Kidney epithelial cell (primary cell): Measurements from ENCODE around the gene NMNAT2. TPM values are rescaled to one million over a fixed set of nuclear protein-coding genes. Genes with fewer than 3 reads are reported as not detected.
"Not testable (repeated sequence)": the region's sequence is repeated elsewhere in the genome, so short reads cannot be mapped to it uniquely, and the experiment has no call there.

Experiments used
- DNase-seq: peaks from one replicate; pipeline ENCODE4 v3.0.0-alpha.2; 2010; ENCODE audit warnings: low read depth
- H3K27me3 ChIP-seq: 2 replicates; pipeline ENCODE4 v1.6.0; 2011; ENCODE audit warnings: low read length; ENCODE audit not compliant: control insufficient read depth, insufficient read depth
- H3K36me3 ChIP-seq: 2 replicates; pipeline ENCODE4 v1.5.1; 2011; ENCODE audit warnings: low read length; ENCODE audit not compliant: control insufficient read depth, insufficient read depth
- H3K4me3 ChIP-seq: 2 replicates; pipeline ENCODE4 v1.5.1; 2011; ENCODE audit warnings: low read depth, mild to moderate bottlenecking, control low read depth, low read length
- CTCF ChIP-seq: IDR thresholded peaks from 2 replicates; pipeline ENCODE4 v1.5.1; 2011; ENCODE audit warnings: mild to moderate bottlenecking, moderate library complexity, low read length, control low read depth, inconsistent platforms; ENCODE audit not compliant: insufficient read depth, poor library complexity, severe bottlenecking
- total RNA-seq: library from RNA; depleted of rRNA; stranded (reverse); fragments of >200 nt; gene quantifications from 2 replicates; pipeline ENCODE4 v1.2.3, GENCODE V29; 2015

NMNAT2 gene
- total RNA-seq, 1 donor from 2014 or later = 1.0 TPM

GRCh38 chr1:183404476-183404875, 13.7 kb downstream of the NMNAT2 start:
- H3K4me3 ChIP-seq = no peak overlapping the region
- H3K27me3 ChIP-seq = no peaks in the 10 kb centered on the region
- no peak for TF ChIP-seq CTCF
- no peak for DNase-seq
- no peaks in the 10 kb centered on the region for H3K36me3 ChIP-seq

DNA sequence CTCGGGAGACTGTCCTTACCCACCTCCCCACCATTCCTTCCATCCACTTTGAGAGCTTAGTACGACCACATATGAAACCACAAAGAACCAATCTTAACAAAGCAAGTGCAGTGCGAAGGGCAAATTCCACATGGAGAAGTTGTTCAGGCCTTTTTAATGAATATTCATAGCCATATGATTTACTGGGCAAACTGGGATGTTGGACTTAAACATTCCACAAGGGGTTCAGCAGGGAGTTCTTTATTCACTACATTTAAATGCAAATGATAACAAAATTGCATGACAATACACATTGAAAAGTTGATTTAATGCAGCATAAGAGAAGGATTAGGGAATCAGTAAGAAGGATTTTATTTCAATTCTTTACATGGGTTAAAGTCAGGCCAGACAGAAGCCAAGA, 14.7 kb downstream of the NMNAT2 start:
- H3K4me3 ChIP-seq = no peak overlapping the region
- no peak for TF ChIP-seq CTCF
- no peak for DNase-seq
- no peaks in the 10 kb centered on the region for H3K27me3 ChIP-seq
- H3K36me3 ChIP-seq = no peaks in the 10 kb centered on the region

GRCh38 chr1:183401565-183401964, 16.6 kb downstream of the NMNAT2 start:
- not testable (repeated sequence) for DNase-seq, H3K27me3 ChIP-seq, H3K36me3 ChIP-seq, H3K4me3 ChIP-seq

- no peak for TF ChIP-seq CTCF
- peaks cover 2% of the 10 kb centered on the region for H3K27me3 ChIP-seq
- no peak for DNase-seq
- no peak overlapping the region for H3K4me3 ChIP-seq
- no peaks in the 10 kb centered on the region for H3K36me3 ChIP-seq
Measured at GRCh38 chr1:183394435-183394834, 23.7 kb downstream of the NMNAT2 start.

GRCh38 chr1:183391863-183392262, 26.3 kb downstream of the NMNAT2 start:
- DNase-seq = no peak
- TF ChIP-seq CTCF = no peak
- no peaks in the 10 kb centered on the region for H3K36me3 ChIP-seq
- H3K27me3 ChIP-seq = peaks cover 2% of the 10 kb centered on the region
- H3K4me3 ChIP-seq = no peak overlapping the region

GRCh38 chr1:183390561-183390960, 27.6 kb downstream of the NMNAT2 start:
- peaks cover 2% of the 10 kb centered on the region for H3K27me3 ChIP-seq
- no peak for TF ChIP-seq CTCF
- no peaks in the 10 kb centered on the region for H3K36me3 ChIP-seq
- no peak for DNase-seq
- no peak overlapping the region for H3K4me3 ChIP-seq
